ENCODE measurements around the gene FAM174C.

DNA sequence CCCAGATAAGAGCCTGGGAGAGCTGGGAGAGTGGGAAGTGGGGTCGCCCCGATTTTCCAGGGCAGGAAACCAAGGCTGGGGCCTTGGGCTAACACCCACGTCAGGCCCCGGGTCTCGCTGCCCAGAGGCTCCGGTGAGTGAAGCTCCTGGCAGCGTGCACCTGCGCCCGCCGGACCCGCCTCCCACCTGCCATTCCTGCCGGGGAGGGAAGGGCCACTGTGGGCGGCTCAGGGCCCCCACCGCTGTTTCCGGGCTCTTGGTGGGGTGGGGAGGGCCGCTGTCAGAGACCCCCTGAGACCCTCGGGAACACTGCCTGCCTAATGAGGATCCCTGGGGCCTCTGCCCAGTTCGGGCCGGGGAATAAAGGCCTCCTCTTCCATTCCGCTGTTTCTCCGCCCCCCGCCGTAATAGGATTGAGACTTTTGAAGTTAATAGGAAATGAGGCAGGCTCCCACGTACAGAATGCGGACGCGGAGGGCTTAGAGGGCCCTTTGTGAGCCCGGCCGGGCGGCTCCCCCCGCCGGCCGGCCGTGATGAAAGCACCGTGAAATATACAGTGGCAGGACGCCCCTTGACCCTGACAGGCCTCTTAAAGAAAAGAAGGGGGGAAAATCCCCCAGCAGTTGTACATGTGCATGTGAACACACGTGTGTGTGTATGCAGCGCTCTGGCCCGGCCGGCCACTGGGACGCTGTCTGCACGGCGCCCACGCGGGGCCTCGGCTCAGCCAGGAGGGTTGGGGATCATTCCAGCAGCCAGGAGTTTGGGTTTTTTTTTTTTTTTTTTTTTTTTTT lies 43.5 kb downstream of the FAM174C start:
- TF ChIP-seq, protein P1, sequence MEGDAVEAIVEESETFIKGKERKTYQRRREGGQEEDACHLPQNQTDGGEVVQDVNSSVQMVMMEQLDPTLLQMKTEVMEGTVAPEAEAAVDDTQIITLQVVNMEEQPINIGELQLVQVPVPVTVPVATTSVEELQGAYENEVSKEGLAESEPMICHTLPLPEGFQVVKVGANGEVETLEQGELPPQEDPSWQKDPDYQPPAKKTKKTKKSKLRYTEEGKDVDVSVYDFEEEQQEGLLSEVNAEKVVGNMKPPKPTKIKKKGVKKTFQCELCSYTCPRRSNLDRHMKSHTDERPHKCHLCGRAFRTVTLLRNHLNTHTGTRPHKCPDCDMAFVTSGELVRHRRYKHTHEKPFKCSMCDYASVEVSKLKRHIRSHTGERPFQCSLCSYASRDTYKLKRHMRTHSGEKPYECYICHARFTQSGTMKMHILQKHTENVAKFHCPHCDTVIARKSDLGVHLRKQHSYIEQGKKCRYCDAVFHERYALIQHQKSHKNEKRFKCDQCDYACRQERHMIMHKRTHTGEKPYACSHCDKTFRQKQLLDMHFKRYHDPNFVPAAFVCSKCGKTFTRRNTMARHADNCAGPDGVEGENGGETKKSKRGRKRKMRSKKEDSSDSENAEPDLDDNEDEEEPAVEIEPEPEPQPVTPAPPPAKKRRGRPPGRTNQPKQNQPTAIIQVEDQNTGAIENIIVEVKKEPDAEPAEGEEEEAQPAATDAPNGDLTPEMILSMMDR (IDR thresholded peaks at IDR 0.05): no peak
- TF ChIP-seq POLR2A (IDR thresholded peaks at IDR 0.05): no peak

All from thyroid gland (tissue), 4 donors.